ENCODE results near the gene ABHD6. TPM values are rescaled to one million over a fixed set of nuclear protein-coding genes. Genes with fewer than 3 reads are reported as not detected.

ABHD6 gene
- total and polyA plus RNA-seq, 7 donors, result 1.7 to 7.2 (median 5.0) TPM

- no peak for DNase-seq
- Histone ChIP-seq H3K4me3 (no peak overlapping the region), H3K36me3 (ENCODE audit: insufficient read depth in 1 of 2, low read depth in 1 of 2) (no peaks in the 10 kb centered on the region), H3K4me1 (no peaks in the 10 kb centered on the region), H3K9me3 (no peaks in the 10 kb centered on the region), H3K27me3 (ENCODE audit: insufficient read depth in 3 of 3, low read length in 2 of 3) (no peaks in the 10 kb centered on the region), H3K27ac (no peak overlapping the region)
- ATAC-seq, result no peak
- WGBS, 3 donors, result 86 to 88% (median 87%) methylated on average over 10 of the region's 10 CpGs
- intact Hi-C loops (cut with DNase I), result loop anchor here in 1 of 2 donors (10.0 kb wide), 1 partner anchor 278 kb away; no protein-coding TSS in a partner anchor
- TF ChIP-seq, protein P1, sequence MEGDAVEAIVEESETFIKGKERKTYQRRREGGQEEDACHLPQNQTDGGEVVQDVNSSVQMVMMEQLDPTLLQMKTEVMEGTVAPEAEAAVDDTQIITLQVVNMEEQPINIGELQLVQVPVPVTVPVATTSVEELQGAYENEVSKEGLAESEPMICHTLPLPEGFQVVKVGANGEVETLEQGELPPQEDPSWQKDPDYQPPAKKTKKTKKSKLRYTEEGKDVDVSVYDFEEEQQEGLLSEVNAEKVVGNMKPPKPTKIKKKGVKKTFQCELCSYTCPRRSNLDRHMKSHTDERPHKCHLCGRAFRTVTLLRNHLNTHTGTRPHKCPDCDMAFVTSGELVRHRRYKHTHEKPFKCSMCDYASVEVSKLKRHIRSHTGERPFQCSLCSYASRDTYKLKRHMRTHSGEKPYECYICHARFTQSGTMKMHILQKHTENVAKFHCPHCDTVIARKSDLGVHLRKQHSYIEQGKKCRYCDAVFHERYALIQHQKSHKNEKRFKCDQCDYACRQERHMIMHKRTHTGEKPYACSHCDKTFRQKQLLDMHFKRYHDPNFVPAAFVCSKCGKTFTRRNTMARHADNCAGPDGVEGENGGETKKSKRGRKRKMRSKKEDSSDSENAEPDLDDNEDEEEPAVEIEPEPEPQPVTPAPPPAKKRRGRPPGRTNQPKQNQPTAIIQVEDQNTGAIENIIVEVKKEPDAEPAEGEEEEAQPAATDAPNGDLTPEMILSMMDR (IDR thresholded peaks at IDR 0.05), result no peak
Observed at GRCh38 chr3:58292866-58293265, 55.3 kb downstream of the ABHD6 start.

DNA sequence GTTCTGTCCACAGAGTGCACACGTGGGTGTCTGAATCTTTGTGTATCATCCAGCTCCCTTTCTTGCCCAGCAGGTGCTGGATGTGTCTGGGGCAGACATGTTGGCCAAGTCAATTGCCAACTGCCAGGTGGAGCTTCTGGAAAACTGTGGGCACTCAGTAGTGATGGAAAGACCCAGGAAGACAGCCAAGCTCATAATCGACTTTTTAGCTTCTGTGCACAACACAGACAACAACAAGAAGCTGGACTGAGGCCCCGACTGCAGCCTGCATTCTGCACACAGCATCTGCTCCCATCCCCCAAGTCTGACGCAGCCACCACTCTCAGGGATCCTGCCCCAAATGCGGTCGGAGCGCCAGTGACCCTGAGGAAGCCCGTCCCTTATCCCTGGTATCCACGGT lies 55.9 kb downstream of the ABHD6 start:
- TF ChIP-seq, protein P1 (IDR thresholded peaks at IDR 0.05), result no peak
- intact Hi-C loops (cut with DNase I), result loop anchor here in 1 of 2 donors (10.0 kb wide), 1 partner anchor 279 kb away; no protein-coding TSS in a partner anchor
- ATAC-seq (peak in 1 of 4 donors; percentile 33), DNase-seq (no peak)
- WGBS, 3 donors, result 29 to 44% (median 41%) methylated on average over 9 of the region's 9 CpGs
- Histone ChIP-seq H3K27me3 (ENCODE audit: insufficient read depth in 3 of 3, low read length in 2 of 3) (no peaks in the 10 kb centered on the region), H3K9me3 (no peaks in the 10 kb centered on the region), H3K36me3 (ENCODE audit: insufficient read depth in 1 of 2, low read depth in 1 of 2) (no peaks in the 10 kb centered on the region), H3K27ac (no peak overlapping the region), H3K4me1 (no peaks in the 10 kb centered on the region), H3K4me3 (no peak overlapping the region)

DNA sequence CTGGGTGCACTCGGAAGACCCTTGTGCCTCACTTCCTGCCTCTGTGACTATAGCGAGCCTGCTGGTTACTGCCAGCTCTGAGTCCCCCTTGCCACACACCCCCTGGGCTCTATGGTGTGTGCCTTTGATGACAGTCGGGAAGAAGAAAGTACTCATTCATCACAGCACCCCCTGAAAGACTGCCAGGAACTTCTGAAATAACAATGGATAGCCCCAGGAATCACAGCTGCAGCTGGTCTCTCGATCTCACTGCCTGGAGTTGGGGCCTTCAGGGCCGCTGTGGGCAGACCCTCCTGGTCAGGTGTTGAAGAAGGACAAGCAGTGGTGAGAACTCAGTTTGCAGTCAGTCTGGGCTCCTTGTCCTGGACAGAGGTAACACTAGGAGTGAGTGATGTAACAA lies 58.7 kb downstream of the ABHD6 start:
- Histone ChIP-seq H3K4me1 (no peaks in the 10 kb centered on the region), H3K27ac (no peak overlapping the region), H3K27me3 (ENCODE audit: insufficient read depth in 3 of 3, low read length in 2 of 3) (peaks cover 0 to 1% (median 0%) of the 10 kb centered on the region in 3 donors), H3K36me3 (ENCODE audit: insufficient read depth in 1 of 2, low read depth in 1 of 2) (no peaks in the 10 kb centered on the region), H3K9me3 (no peaks in the 10 kb centered on the region), H3K4me3 (no peak overlapping the region)
- intact Hi-C loops (cut with DNase I), result loop anchor here in 1 of 2 donors (10.0 kb wide), 1 partner anchor 281 kb away; no protein-coding TSS in a partner anchor
- WGBS, 3 donors, result 42 to 52% (median 49%) methylated on average over 5 of the region's 5 CpGs
- DNase-seq (no peak), ATAC-seq (peak in 2 of 4 donors; percentile 38 to 43)
- TF ChIP-seq, protein P1 (IDR thresholded peaks at IDR 0.05), result no peak

DNA sequence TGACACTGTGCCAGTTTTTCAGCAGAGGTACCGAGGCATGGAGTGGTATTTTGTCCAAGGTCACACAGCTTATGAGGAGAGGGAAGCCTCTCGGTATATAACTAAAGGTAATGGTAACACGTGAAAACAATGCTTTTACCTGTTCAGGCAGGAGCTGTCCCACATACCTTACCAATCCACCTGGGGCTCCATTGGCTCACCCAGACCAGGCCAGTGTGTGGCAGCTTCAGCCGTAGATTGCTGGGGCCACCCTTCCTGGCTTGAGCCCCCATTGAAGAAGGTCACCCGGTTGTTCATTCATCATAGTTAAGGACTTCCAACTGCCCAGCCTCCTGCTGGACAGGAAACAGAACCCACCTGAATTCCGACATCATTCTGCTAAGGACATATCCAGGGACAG lies 59.3 kb downstream of the ABHD6 start:
- intact Hi-C loops (cut with DNase I), result loop anchor here in 1 of 2 donors (10.0 kb wide), 1 partner anchor 282 kb away; no protein-coding TSS in a partner anchor
- TF ChIP-seq, protein P1 (IDR thresholded peaks at IDR 0.05), result no peak
- ATAC-seq (peak in 1 of 4 donors; percentile 36), DNase-seq (no peak)
- 69 to 72% (median 72%) methylated on average over 6 of the region's 6 CpGs for WGBS, 3 donors
- Histone ChIP-seq H3K27ac (no peak overlapping the region), H3K4me1 (no peaks in the 10 kb centered on the region), H3K9me3 (no peaks in the 10 kb centered on the region), H3K36me3 (ENCODE audit: insufficient read depth in 1 of 2, low read depth in 1 of 2) (no peaks in the 10 kb centered on the region), H3K27me3 (ENCODE audit: insufficient read depth in 3 of 3, low read length in 2 of 3) (peaks cover 0 to 1% (median 0%) of the 10 kb centered on the region in 3 donors), H3K4me3 (no peak overlapping the region)

DNA sequence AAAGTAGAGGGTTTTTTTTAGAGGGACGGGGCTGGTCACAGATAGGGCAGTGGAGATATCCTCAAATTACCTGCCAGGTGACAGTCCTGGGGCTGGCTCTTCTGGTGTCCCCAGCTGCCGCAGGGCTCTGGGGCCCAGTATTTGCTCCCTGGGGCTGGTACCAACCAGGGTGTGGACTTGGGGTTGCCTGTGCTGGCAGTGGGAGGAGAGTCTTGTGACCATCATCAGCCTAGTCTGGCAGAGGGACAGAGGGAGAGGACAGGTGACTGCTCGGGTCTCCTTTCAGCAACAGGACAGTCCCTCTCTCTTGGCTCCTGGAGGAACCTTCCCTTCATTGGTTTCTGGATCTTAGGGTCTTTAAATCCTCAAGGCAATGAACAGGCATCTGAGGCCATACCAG lies 60.6 kb downstream of the ABHD6 start:
- ATAC-seq (peak in 3 of 4 donors; percentile 47 to 63 (median 60)), DNase-seq (no peak)
- Histone ChIP-seq H3K4me3 (no peak overlapping the region), H3K4me1 (no peaks in the 10 kb centered on the region), H3K27ac (no peak overlapping the region), H3K9me3 (no peaks in the 10 kb centered on the region), H3K36me3 (ENCODE audit: insufficient read depth in 1 of 2, low read depth in 1 of 2) (no peaks in the 10 kb centered on the region), H3K27me3 (ENCODE audit: insufficient read depth in 3 of 3, low read length in 2 of 3) (peaks cover 0 to 1% (median 0%) of the 10 kb centered on the region in 3 donors)
- intact Hi-C loops (cut with DNase I), result loop anchor here (2.0 to 10.0 kb wide), 2 partner anchors 61 to 283 kb away; partner anchors contain the start of gene ABHD6 (in 1 of the 2)
- 32 to 63% (median 38%) methylated on average over 3 of the region's 3 CpGs for WGBS, 3 donors
- TF ChIP-seq, protein P1 (IDR thresholded peaks at IDR 0.05), result no peak
